IPS DF 6.9 (cell line): ENCODE measurements around the gene METTL25B.

Experiments used
- DNase-seq: peaks from one replicate; pipeline ENCODE4 v3.0.0-alpha.2; 2013; ENCODE audit warnings: low read depth, low spot score
- H3K27ac ChIP-seq: one replicate; pipeline ENCODE4 v1.5.1; 2013; ENCODE audit warnings: low read length, control low read depth
- H3K27me3 ChIP-seq: 2 replicates; pipeline ENCODE4 v1.6.1; 2013; ENCODE audit warnings: mild to moderate bottlenecking, low read length; ENCODE audit not compliant: control insufficient read depth, insufficient read depth
- H3K36me3 ChIP-seq: 2 replicates; pipeline ENCODE4 v1.6.1; 2013; ENCODE audit warnings: low read length; ENCODE audit not compliant: control insufficient read depth, insufficient read depth
- H3K4me1 ChIP-seq: 2 replicates; pipeline ENCODE4 v1.6.1; 2013; ENCODE audit warnings: low read length; ENCODE audit not compliant: control insufficient read depth, insufficient read depth
- H3K4me3 ChIP-seq: 2 replicates; pipeline ENCODE4 v1.5.1; 2013; ENCODE audit warnings: mild to moderate bottlenecking, low read length
- H3K9me3 ChIP-seq: 2 replicates; pipeline ENCODE4 v1.6.1; 2013; ENCODE audit warnings: low read length, inconsistent platforms; ENCODE audit not compliant: control insufficient read depth, insufficient read depth
- WGBS: extraction: QIAGEN DNeasy Blood & Tissue Kit; methylation state at CpG from one replicate; pipeline ENCODE4 v1.1.7; 2013; ENCODE audit warnings: mixed read lengths, missing lambda C conversion rate; ENCODE audit not compliant: insufficient read length, insufficient coverage; 5-methylcytosine and 5-hydroxymethylcytosine counted together

The METTL25B gene

GRCh38 chr1:156772222-156772621 lies 44.0 kb downstream of the METTL25B start:
- no peak for DNase-seq
- H3K4me3 ChIP-seq: no peak overlapping the region
- H3K27ac ChIP-seq: no peak overlapping the region
- no peaks in the 10 kb centered on the region for H3K27me3 ChIP-seq
- H3K4me1 ChIP-seq: no peaks in the 10 kb centered on the region
- WGBS: no CpG with 5 or more reads among the region's 3 CpGs
- no peaks in the 10 kb centered on the region; the same call in 1 of the 2 replicates for H3K36me3 ChIP-seq
- no peaks in the 10 kb centered on the region for H3K9me3 ChIP-seq

GRCh38 chr1:156772728-156773497 lies 44.6 kb downstream of the METTL25B start:
- no CpG with 5 or more reads among the region's 9 CpGs for WGBS
- H3K4me1 ChIP-seq: no peaks in the 10 kb centered on the region
- no peaks in the 10 kb centered on the region for H3K27me3 ChIP-seq
- H3K27ac ChIP-seq: no peak overlapping the region
- H3K4me3 ChIP-seq: no peak overlapping the region
- no peaks in the 10 kb centered on the region; the same call in 1 of the 2 replicates for H3K36me3 ChIP-seq
- no peaks in the 10 kb centered on the region for H3K9me3 ChIP-seq
- DNase-seq: no peak

GRCh38 chr1:156773607-156774006 lies 45.3 kb downstream of the METTL25B start:
- Histone ChIP-seq H3K27me3 (no peaks in the 10 kb centered on the region), H3K9me3 (no peaks in the 10 kb centered on the region), H3K27ac (no peak overlapping the region), H3K4me1 (no peaks in the 10 kb centered on the region), H3K36me3 (no peaks in the 10 kb centered on the region; the same call in 1 of the 2 replicates), H3K4me3 (no peak overlapping the region)
- WGBS: no CpG with 5 or more reads among the region's 3 CpGs
- DNase-seq: no peak

- no peak overlapping the region for H3K27ac ChIP-seq
- H3K36me3 ChIP-seq: no peaks in the 10 kb centered on the region; the same call in 1 of the 2 replicates
- 100% methylated on average over 2 of the region's 5 CpGs for WGBS
- no peaks in the 10 kb centered on the region for H3K9me3 ChIP-seq
- no peak for DNase-seq
- H3K27me3 ChIP-seq: no peaks in the 10 kb centered on the region
- no peak overlapping the region for H3K4me3 ChIP-seq
- H3K4me1 ChIP-seq: no peaks in the 10 kb centered on the region
Observed at GRCh38 chr1:156775799-156776198, 47.5 kb downstream of the METTL25B start.

GRCh38 chr1:156776942-156777341 lies 48.7 kb downstream of the METTL25B start:
- DNase-seq: no peak
- no peaks in the 10 kb centered on the region for H3K4me1 ChIP-seq
- no peaks in the 10 kb centered on the region for H3K27me3 ChIP-seq
- no peak overlapping the region for H3K4me3 ChIP-seq
- WGBS: no CpG with 5 or more reads among the region's 4 CpGs
- no peaks in the 10 kb centered on the region for H3K9me3 ChIP-seq
- no peaks in the 10 kb centered on the region for H3K36me3 ChIP-seq
- H3K27ac ChIP-seq: no peak overlapping the region

GRCh38 chr1:156777573-156777972 lies 49.3 kb downstream of the METTL25B start:
- no peaks in the 10 kb centered on the region for H3K9me3 ChIP-seq
- no CpG with 5 or more reads among the region's 1 CpG for WGBS
- no peak for DNase-seq
- H3K4me1 ChIP-seq: no peaks in the 10 kb centered on the region
- H3K27me3 ChIP-seq: no peaks in the 10 kb centered on the region
- H3K36me3 ChIP-seq: no peaks in the 10 kb centered on the region
- H3K27ac ChIP-seq: no peak overlapping the region
- H3K4me3 ChIP-seq: no peak overlapping the region

- Histone ChIP-seq H3K27me3 (no peaks in the 10 kb centered on the region), H3K4me1 (no peaks in the 10 kb centered on the region), H3K36me3 (peaks cover 10% of the 10 kb centered on the region; the same call in 1 of the 2 replicates), H3K9me3 (no peaks in the 10 kb centered on the region), H3K4me3 (no peak overlapping the region), H3K27ac (no peak overlapping the region)
- DNase-seq: no peak
Observed at GRCh38 chr1:156781585-156782186, 53.4 kb downstream of the METTL25B start.

- H3K27me3 ChIP-seq: no peaks in the 10 kb centered on the region
- H3K4me3 ChIP-seq: no peak overlapping the region
- peaks cover 14% of the 10 kb centered on the region; the same call in 1 of the 2 replicates for H3K36me3 ChIP-seq
- no peaks in the 10 kb centered on the region for H3K9me3 ChIP-seq
- DNase-seq: no peak
- H3K27ac ChIP-seq: no peak overlapping the region
- no CpG with 5 or more reads among the region's 6 CpGs for WGBS
- no peaks in the 10 kb centered on the region for H3K4me1 ChIP-seq
Observed at GRCh38 chr1:156785458-156785857, 57.2 kb downstream of the METTL25B start.
